T-helper 2 cell treated with Interferon-gamma antibody and Interleukin-4, amounts not matched to agents 100 ng/mL and 5 ng/mL, for 36 hours (primary cell): ENCODE results near the gene RSPH10B. TPM values are rescaled to one million over a fixed set of nuclear protein-coding genes. Genes with fewer than 3 reads are reported as not detected.
"Not testable (repeated sequence)": the region's sequence is repeated elsewhere in the genome, so short reads cannot be mapped to it uniquely, and the experiment has no call there.

ENCODE experiments used
- intact Hi-C: fragments of 100-400 bp; cut with micrococcal nuclease; formaldehyde crosslinking; loops from one replicate; pipeline ENCODE4 v1.15.1; 2023
- total RNA-seq: library from RNA; stranded (reverse); gene quantifications from 2 replicates; pipeline ENCODE4 v1.2.3, GENCODE V29; 2022

Gene RSPH10B
- total RNA-seq, 1 donor from 2014 or later: not detected

DNA sequence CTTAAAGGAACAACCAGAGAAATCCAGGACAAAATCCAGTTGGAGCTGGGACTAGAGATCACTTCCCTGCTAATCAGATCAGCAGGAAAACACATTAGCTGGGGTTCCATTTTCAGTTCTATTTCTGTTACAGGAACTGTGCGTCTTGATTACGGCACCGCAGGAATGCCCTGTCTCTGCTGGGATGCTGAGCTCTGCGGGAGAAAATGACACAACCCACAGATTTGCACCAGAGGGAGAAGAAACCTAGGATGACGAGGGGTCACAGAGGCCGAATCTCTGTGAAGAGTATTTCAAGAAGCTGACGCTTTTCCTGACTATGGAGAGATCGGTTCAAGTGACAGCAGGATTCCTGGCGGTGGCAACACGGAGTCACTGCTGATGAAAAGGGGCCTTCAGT lies 40.2 kb downstream of the RSPH10B start:
- intact Hi-C loops: not testable (repeated sequence)

DNA sequence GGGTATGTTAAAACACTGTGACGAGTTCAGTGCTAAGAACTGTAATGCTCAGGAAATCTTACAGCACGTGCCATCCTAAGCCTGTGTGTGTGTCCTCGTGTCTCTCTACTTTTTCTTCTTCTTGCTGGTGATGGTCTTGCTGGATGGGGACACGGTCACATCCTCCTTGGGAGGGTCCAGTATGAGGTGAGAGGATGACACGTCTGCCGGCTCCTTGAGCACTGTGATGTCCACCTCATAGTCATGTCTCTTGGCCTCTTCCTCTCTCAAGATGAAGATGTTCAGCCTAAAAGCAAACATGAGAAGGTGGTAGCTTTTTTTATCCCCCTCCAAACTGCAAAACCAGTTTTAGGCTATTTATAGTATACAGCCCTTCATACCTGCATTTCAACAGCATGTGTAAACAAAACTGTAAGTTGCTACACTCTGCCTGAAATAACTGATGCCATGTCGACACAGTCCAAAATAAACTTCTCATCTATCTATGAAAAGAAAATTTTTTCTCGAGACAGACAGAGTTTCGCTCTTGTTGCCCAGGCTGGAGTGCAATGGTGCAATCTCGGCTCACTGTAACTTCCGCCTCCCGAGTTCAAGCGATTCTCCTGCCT lies 44.1 kb downstream of the RSPH10B start:
- intact Hi-C loops: not testable (repeated sequence)

- intact Hi-C loops: not testable (repeated sequence)
Observed at GRCh38 chr7:5924630-5925029, 45.9 kb downstream of the RSPH10B start.

GRCh38 chr7:5924180-5924579 lies 46.3 kb downstream of the RSPH10B start:
- intact Hi-C loops: not testable (repeated sequence)

DNA sequence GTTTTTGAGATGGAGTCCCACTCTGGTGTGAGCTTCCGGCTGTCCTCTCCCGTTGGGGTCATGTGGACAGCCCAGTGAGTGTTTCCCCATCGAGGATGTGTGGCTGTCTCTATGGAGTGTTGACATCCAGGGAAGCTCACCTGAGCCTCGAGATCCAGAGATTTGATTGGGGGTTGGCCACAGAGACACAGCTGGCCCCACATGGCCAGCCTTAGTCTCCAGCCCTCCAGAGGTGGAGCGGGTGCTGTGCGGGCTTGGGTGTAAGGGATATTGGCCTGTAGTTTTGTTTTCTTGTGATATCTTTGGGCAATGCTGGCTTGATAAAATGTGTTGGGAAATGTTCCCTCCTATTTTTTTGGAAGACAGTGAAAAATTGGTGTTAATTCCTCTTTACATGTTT lies 54.0 kb downstream of the RSPH10B start:
- intact Hi-C loops: not testable (repeated sequence)

GRCh38 chr7:5908835-5909234 lies 61.7 kb downstream of the RSPH10B start:
- intact Hi-C loops: not testable (repeated sequence)

GRCh38 chr7:5904726-5905125 lies 65.8 kb downstream of the RSPH10B start:
- intact Hi-C loops: not testable (repeated sequence)

DNA sequence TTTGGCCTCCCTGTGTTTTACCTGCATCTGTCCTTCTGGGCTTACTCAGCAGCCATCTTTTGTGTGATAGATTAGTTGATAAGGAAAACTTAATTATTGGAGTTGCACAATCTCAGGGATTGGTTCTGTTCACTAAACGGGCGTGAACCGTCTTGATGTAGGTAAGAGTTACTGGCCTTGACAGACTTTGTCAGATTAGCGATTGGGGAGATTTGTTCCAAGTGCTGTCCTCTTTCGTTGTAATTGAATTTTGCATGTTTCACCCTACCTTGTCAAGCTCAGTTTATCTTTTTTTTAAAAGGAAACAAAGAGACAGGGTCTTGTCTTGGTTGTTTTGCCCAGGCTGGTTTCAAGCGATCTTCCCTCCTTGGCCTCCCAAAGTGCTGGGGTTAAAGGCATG lies 67.5 kb downstream of the RSPH10B start:
- intact Hi-C loops: not testable (repeated sequence)

GRCh38 chr7:5898480-5899224 lies 71.8 kb downstream of the RSPH10B start, which contains the start of gene CCZ1:
Gene CCZ1, plus strand, starts transcription at chr7:5898733. Its CDS starts 67 bp downstream, at chr7:5898800.
- intact Hi-C loops: not testable (repeated sequence)

DNA sequence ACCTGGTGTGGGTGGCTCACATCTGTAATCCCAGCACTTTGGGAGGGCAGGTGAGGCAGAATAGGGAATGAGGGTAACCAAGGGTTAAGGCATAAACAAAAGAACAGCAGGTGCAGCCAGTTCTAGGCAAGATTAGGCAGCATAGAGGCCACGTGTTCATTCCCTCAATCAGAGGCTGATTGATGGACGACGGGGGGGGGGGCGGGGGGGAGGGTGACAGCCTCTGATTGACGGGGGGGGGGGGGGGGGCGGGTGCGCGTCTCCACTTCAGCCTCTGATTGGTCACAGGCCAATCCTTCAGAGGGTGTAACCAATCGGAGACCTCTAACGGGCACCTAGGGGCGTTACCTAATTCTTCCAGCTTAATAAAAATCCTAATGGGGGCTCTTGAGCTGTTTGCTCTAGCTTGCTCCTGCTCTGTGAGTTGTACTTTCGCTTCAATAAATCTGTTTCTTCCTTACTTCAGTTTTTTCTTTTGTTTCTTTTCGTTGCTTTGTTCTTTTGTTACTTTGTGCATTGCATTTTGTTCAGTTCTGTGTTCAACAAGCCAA lies 73.0 kb downstream of the RSPH10B start:
- intact Hi-C loops: not testable (repeated sequence)

DNA sequence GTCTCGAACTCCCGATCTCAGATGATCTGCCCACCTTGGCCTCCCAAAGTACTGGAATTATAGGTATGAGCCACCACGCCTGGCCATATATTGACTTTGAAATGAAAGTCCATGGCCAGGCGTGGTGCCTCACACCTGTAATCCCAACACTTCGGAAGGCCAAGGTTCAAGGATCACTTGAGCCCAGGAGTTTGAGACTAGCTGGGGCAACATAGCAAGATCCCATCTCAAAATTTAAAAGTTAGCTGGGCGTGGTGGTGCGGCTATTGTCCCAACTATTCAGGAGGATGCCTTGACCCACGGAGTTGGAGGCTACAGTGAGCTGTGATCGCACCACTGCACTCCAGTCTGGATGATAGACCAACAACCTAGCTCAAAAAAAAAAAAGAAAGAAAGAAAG lies 78.0 kb downstream of the RSPH10B start:
- intact Hi-C loops: no loop called here

DNA sequence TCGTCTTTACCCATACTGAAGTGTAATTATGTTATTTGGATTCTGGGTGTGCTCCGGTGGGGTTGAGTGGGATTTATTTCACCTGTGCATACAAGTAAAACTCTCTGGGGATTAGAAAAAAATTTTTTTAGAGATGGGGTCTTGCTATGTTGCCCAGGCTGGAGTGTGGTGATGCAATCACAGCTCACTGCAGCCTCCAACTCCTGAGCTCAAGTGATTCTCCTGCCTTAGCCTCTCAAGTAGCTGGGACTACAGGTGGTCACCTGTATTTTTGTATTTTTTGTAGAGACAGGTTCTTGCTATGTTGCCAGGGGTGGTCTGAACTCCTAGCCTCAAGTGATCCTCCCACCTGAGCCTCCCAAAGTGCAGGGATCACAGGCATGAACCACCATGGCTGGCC lies 80.2 kb downstream of the RSPH10B start:
- intact Hi-C loops: not testable (repeated sequence)

DNA sequence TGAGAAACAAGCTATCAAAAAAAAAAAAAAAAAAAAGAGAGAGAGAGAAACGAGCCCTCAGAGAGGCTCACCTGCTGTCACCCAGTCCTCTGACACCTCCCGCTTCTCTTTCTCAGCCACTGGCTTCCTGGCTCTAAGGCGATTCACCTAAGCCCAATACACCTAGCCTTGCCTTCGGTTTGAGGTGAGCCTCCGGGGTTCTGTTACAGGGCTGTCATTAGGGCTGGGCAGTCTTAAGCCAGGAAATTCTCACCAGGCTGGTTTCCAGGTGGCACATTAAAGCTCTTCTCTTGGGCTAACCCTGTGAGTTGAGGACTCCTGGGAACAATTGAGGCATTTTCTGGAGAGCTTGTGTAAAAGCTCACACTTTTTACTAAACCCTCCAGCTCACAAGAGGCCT lies 82.5 kb downstream of the RSPH10B start:
- intact Hi-C loops: not testable (repeated sequence)

- intact Hi-C loops: not testable (repeated sequence)
Observed at GRCh38 chr7:5884431-5884830, 86.1 kb downstream of the RSPH10B start.

DNA sequence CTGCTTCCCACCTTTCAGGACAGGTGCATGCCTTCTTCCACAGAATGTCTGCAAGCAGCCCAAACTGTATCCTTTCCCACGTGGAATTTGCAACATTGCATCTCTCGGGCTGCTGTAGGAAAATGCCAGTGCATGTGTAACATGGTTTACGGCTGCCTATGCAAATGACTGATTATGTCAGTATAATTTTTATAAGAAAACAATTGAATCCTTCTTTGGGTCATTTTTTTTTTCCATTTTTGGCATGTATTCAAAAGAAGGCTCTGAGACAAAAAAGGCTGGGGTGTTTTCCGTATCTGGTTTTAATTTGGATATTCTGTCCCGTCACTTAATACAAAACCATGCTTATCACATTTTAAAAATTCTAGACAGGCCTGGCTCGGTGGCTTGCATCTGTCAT lies 90.4 kb downstream of the RSPH10B start:
- intact Hi-C loops: not testable (repeated sequence)

DNA sequence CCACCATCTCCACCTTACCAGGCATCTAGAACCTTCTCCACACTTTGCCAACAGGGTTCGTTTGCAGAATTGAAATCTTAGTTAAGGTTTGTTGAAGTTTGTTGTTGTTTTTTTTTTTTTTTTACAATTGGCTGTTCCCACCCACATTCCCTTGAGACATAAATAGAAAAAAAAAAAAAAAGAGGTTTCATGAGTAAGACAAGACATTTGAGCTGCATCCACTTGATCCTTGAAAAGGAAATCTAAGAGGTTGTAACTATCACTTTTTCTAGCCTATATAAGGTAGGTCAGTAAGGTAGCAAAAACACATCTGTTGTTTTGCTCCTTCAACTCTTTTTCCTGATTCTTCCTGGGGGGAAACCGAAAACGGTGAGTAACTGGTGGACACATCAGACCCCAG lies 90.9 kb downstream of the RSPH10B start:
- intact Hi-C loops: not testable (repeated sequence)

Other genes starting within 250 kb of the RSPH10B start
- gene RNF216, start 189.0 kb downstream of the RSPH10B start, total RNA-seq: 33.9 and 34.7 TPM in 2 replicates
- 0.57 TPM in 1 of 2 replicates, not detected in the other for gene OCM, start 89.9 kb downstream of the RSPH10B start, total RNA-seq
- 93.4 and 96.4 TPM in 2 replicates for gene CCZ1, start 72.0 kb downstream of the RSPH10B start, total RNA-seq
- 19.2 and 21.2 TPM in 2 replicates for gene PMS2, start 38.4 kb upstream of the RSPH10B start, total RNA-seq
- 39.9 and 43.4 TPM in 2 replicates for gene AIMP2, start 38.6 kb upstream of the RSPH10B start, total RNA-seq
- 0.18 TPM in 1 of 2 replicates, not detected in the other for gene ANKRD61, start 60.7 kb upstream of the RSPH10B start, total RNA-seq
- 94.7 and 113 TPM in 2 replicates for gene EIF2AK1, start 88.5 kb upstream of the RSPH10B start, total RNA-seq
- gene USP42, start 134.3 kb upstream of the RSPH10B start, total RNA-seq: 16.3 and 16.8 TPM in 2 replicates